Pancreas (tissue), 10 donors: ENCODE data around the gene ESPNL. TPM values are rescaled to one million over a fixed set of nuclear protein-coding genes. Genes with fewer than 3 reads are reported as not detected.
A peak's percentile ranks its signal among the peaks of the same experiment; 100 is the strongest.

ENCODE experiments used
- ATAC-seq, 4 donors: fragments of 200-7000 bp; cut with Tn5 transposase; one replicate each; pipeline versions ENCODE4 v1.8.0 to v1.9.1; 2020; ENCODE audit warnings: mild to moderate bottlenecking in 4 of 4, moderate library complexity in 4 of 4
- DNase-seq, 6 donors: peaks; one replicate each; pipeline ENCODE4 v3.0.0-alpha.2; 2020
- FAIRE-seq: peaks from 2 replicates; lab custom pipeline; 2012; peaks lifted over from hg19 to GRCh38; lab: Jason Lieb, UNC
- H3K27ac ChIP-seq, 4 donors: fragments of 200-600 bp; sonication (generic); 1 replicate in 3 of 4; 2 replicates in 1 of 4; pipeline versions ENCODE4 v1.5.0 to v1.8.0; 2020
- H3K27me3 ChIP-seq, 4 donors: fragments of 200-600 bp; one replicate each; pipeline ENCODE4 v1.8.0; 2021
- H3K36me3 ChIP-seq, 3 donors: fragments of 200-600 bp; sonication (generic) in 1 of 3; one replicate each; pipeline versions ENCODE4 v1.5.0 to v1.8.0; 2020 to 2021
- H3K4me1 ChIP-seq, 3 donors: fragments of 200-600 bp; one replicate each; pipeline ENCODE4 v1.8.0; 2021
- H3K4me3 ChIP-seq, 4 donors: fragments of 200-600 bp; sonication (generic) in 2 of 4; one replicate each; pipeline versions ENCODE4 v1.5.0 to v1.8.0; 2020 to 2021
- H3K9me3 ChIP-seq, 4 donors: fragments of 200-600 bp; one replicate each; pipeline ENCODE4 v1.8.0; 2021
- CTCF ChIP-seq, 4 donors: fragments of 200-600 bp; sonication (generic) in 3 of 4; IDR thresholded peaks; one replicate each; pipeline versions ENCODE4 v1.5.0 to v1.8.0; 2021; ENCODE audit warnings: antibody characterized with exemption in 4 of 4
- WGBS, 2 donors: extraction: QIAGEN DNeasy Blood & Tissue Kit; methylation state at CpG; one replicate each; pipeline ENCODE4 v1.1.7; 2013; 5-methylcytosine and 5-hydroxymethylcytosine counted together
- intact Hi-C, 3 donors: fragments of 100-400 bp; cut with DNase I; formaldehyde crosslinking; loops; one replicate each; pipeline versions ENCODE4 v1.11.1 to v1.14.2; 2022
- polyA plus RNA-seq, 2 donors: library from polyadenylated mRNA; stranded (reverse); fragments of 200-250 nt; gene quantifications; one replicate each; pipeline ENCODE4 v1.2.3, GENCODE V29; 2013
- total RNA-seq, 6 donors: library from RNA; stranded (reverse); fragmentation: NEBNext Ultra II Directional in 4 of 6; extraction: Animal tissue kit (Norgen Biotek cat#: 25700) in 4 of 6; gene quantifications; one replicate each; pipeline versions ENCODE4 v1.2.1 to v1.2.4, GENCODE V29; 2021 to 2023
- donor health status: healthy with polysubstance abuse.
- donor health status: DM: no; HTN: no; CAD: no; lungs with moderate emphysema.
- donor health status: DM: no; HTN: no; CAD: no.
- donor health status: control.
- donor health status: control.
- donor health status: Bipolar disorder and iron deficiency.
- donor health status: DM: yes; HTN: yes; CAD: no.
- donor health status: DM: no; HTN: no; CAD: no.
- donor health status: DM: no; HTN: no; CAD: no.
- donor health status: DM: yes; HTN: yes; CAD: no.

The ESPNL gene
- total and polyA plus RNA-seq, 8 donors: 0.05 to 0.72 (median 0.25) TPM; not detected in 1

GRCh38 chr2:238124488-238125126 is 24.5 kb downstream of the ESPNL start:
- intact Hi-C loops: no loop called here
- DNase-seq (peak in 1 of 6 donors; percentile 36), ATAC-seq (no peak), FAIRE-seq (no peak)
- WGBS, 2 donors: 90 to 95% methylated on average over 19 of the region's 19 CpGs
- H3K27me3 ChIP-seq: no peaks in the 10 kb centered on the region
- H3K36me3 ChIP-seq: no peaks in the 10 kb centered on the region
- H3K4me3 ChIP-seq: no peak overlapping the region
- no peaks in the 10 kb centered on the region for H3K9me3 ChIP-seq
- H3K27ac ChIP-seq: no peak overlapping the region
- TF ChIP-seq CTCF (IDR thresholded peaks at IDR 0.05): no peak
- no peaks in the 10 kb centered on the region for H3K4me1 ChIP-seq

- Histone ChIP-seq H3K4me1 (no peaks in the 10 kb centered on the region), H3K27me3 (no peaks in the 10 kb centered on the region), H3K4me3 (no peak overlapping the region), H3K36me3 (no peaks in the 10 kb centered on the region), H3K27ac (no peak overlapping the region), H3K9me3 (no peaks in the 10 kb centered on the region)
- no peak for FAIRE-seq
- peak in 2 of 6 donors; percentile 17 to 47 for DNase-seq
- ATAC-seq: no peak
- intact Hi-C loops: no loop called here
- 90 to 96% methylated on average over 19 to 20 of the region's 20 CpGs for WGBS, 2 donors
- TF ChIP-seq CTCF (IDR thresholded peaks at IDR 0.05): no peak
Observed at GRCh38 chr2:238125127-238125885, 25.2 kb downstream of the ESPNL start.

- Histone ChIP-seq H3K27ac (no peak overlapping the region), H3K4me3 (no peak overlapping the region), H3K27me3 (no peaks in the 10 kb centered on the region), H3K36me3 (no peaks in the 10 kb centered on the region), H3K4me1 (no peaks in the 10 kb centered on the region), H3K9me3 (no peaks in the 10 kb centered on the region)
- intact Hi-C loops: no loop called here
- ATAC-seq: no peak
- 92 to 96% methylated on average over 2 of the region's 2 CpGs for WGBS, 2 donors
- no peak for TF ChIP-seq CTCF (IDR thresholded peaks at IDR 0.05)
- DNase-seq: no peak
- no peak for FAIRE-seq
Observed at GRCh38 chr2:238126338-238126737, 26.2 kb downstream of the ESPNL start.

- Histone ChIP-seq H3K4me3 (no peak overlapping the region), H3K4me1 (no peaks in the 10 kb centered on the region), H3K27me3 (no peaks in the 10 kb centered on the region), H3K36me3 (no peaks in the 10 kb centered on the region), H3K9me3 (no peaks in the 10 kb centered on the region), H3K27ac (no peak overlapping the region)
- no peak for TF ChIP-seq CTCF (IDR thresholded peaks at IDR 0.05)
- DNase-seq: no peak
- WGBS, 2 donors: 84 to 93% methylated on average over 2 of the region's 2 CpGs
- ATAC-seq: no peak
- intact Hi-C loops: no loop called here
- FAIRE-seq: no peak
Observed at GRCh38 chr2:238126775-238127164, 26.6 kb downstream of the ESPNL start.
